Type B pancreatic cell (in vitro differentiated cells): ENCODE data around the gene IGSF8. TPM values are rescaled to one million over a fixed set of nuclear protein-coding genes. Genes with fewer than 3 reads are reported as not detected.

ENCODE experiments used
- DNase-seq: peaks from one replicate; pipeline ENCODE4 v3.0.0; 2021; ENCODE audit warnings: mixed read lengths; ENCODE audit not compliant: unreplicated experiment; ENCODE audit errors: extremely low spot score
- H3K27ac Mint-ChIP-seq: 2 replicates; pipeline ENCODE4 v1.8.0; 2021; ENCODE audit warnings: mild to moderate bottlenecking, mixed read lengths
- H3K27me3 Mint-ChIP-seq: 2 replicates; pipeline ENCODE4 v1.8.0; 2021; ENCODE audit warnings: mixed read lengths
- H3K36me3 Mint-ChIP-seq: 2 replicates; pipeline ENCODE4 v1.8.0; 2021; ENCODE audit warnings: mixed read lengths
- H3K4me1 Mint-ChIP-seq: one replicate; pipeline ENCODE4 v1.8.0; 2021; ENCODE audit warnings: mixed read lengths; ENCODE audit not compliant: unreplicated experiment
- H3K4me3 Mint-ChIP-seq: 2 replicates; pipeline ENCODE4 v1.8.0; 2021; ENCODE audit warnings: mild to moderate bottlenecking, mixed read lengths
- H3K9me3 Mint-ChIP-seq: 2 replicates; pipeline ENCODE4 v1.8.0; 2021; ENCODE audit warnings: mixed read lengths
- CTCF ChIP-seq: fragments of 200-600 bp; sonication (generic); conservative IDR thresholded peaks from 2 replicates; pipeline ENCODE4 v1.5.0; 2021; ENCODE audit warnings: antibody characterized with exemption, mild to moderate bottlenecking
- total RNA-seq: library from RNA; stranded (reverse); gene quantifications from 2 replicates; pipeline ENCODE4 v1.2.1, GENCODE V29; 2021; ENCODE audit warnings: low replicate concordance

The IGSF8 gene
- total RNA-seq, 1 donor from 2014 or later: 27.7 TPM

GRCh38 chr1:160096274-160097116 is 1.9 kb downstream of the IGSF8 start:
- Mint-ChIP-seq H3K27me3 (no peaks in the 10 kb centered on the region), H3K36me3 (no peaks in the 10 kb centered on the region), H3K27ac (peak overlapping the region; percentile 57), H3K4me1 (peaks cover 26% of the 10 kb centered on the region), H3K9me3 (no peaks in the 10 kb centered on the region), H3K4me3 (peak overlapping the region; percentile 88)
- TF ChIP-seq CTCF: no peak
- DNase-seq: no peak

DNA sequence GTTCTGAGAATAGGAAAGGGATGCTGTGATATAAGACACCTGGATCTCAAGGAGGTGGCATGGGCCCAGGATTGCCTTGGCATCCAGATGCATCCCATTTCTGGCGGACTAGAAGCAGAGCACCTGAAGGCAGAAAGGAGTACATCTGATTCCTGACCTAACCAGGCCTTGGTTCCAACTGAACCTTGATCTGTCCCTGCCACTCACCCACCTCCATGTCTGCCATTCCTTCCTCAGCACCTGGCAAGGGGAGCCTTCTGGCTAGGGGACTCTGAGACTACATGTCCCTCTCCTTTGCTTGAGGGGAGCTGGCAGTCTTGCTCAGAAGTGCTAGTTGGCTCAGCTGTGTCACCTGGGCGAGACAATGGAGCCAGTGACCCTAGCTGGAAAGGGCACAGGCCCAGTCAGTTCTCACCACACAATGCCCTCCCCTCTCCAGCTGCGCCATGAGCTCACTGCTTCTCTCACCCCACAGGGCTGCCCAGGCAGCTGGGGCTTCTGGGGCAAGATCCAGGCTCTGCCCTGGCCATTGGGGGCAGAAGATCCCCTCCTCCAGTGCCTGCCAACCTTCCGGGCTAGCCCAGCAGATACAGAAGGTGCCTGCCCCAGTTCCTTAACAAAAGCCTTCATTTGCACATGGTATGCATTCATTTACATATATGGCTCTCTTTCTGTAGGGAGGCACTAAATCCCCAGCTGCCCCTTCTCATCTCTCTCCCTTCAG is 2.9 kb downstream of the IGSF8 start:
- Mint-ChIP-seq H3K9me3 (no peaks in the 10 kb centered on the region), H3K27ac (peak overlapping the region; percentile 25), H3K36me3 (no peaks in the 10 kb centered on the region), H3K4me1 (peaks cover 22% of the 10 kb centered on the region), H3K4me3 (peak overlapping the region; percentile 60), H3K27me3 (no peaks in the 10 kb centered on the region)
- TF ChIP-seq CTCF: no peak
- no peak for DNase-seq

- H3K9me3 Mint-ChIP-seq: no peaks in the 10 kb centered on the region
Measured at GRCh38 chr1:160094806-160095205, 3.6 kb downstream of the IGSF8 start.

DNA sequence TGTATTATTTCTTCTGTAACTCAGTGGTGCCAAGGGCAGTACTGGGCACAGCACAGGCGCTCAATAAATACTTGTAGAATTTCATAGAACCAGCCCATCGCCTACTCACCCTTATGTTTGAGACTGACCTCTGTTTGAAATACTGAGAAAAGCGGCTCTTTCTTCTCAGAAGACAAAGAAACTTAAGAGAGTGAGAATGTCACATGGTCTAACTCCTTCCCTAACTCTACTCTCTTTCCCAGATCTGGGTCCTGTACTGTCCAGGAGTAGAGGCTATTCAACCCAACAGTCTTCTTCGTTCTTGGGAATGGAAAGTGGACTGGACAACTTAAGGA is 4.2 kb downstream of the IGSF8 start:
- Mint-ChIP-seq H3K4me1 (peaks cover 19% of the 10 kb centered on the region), H3K27me3 (no peaks in the 10 kb centered on the region), H3K27ac (no peak overlapping the region), H3K36me3 (no peaks in the 10 kb centered on the region), H3K9me3 (no peaks in the 10 kb centered on the region), H3K4me3 (no peak overlapping the region)
- no peak for DNase-seq
- TF ChIP-seq CTCF: no peak

More at GRCh38 chr1:160094806-160095205, 3.6 kb downstream of the IGSF8 start:
- H3K36me3 Mint-ChIP-seq: no peaks in the 10 kb centered on the region
- TF ChIP-seq CTCF: no peak
- H3K27me3 Mint-ChIP-seq: no peaks in the 10 kb centered on the region
- DNase-seq: no peak
- no peak overlapping the region for H3K4me3 Mint-ChIP-seq
- no peak overlapping the region for H3K27ac Mint-ChIP-seq
- H3K4me1 Mint-ChIP-seq: peaks cover 23% of the 10 kb centered on the region

GRCh38 chr1:160093624-160094290 is 4.7 kb downstream of the IGSF8 start:
- H3K4me3 Mint-ChIP-seq: no peak overlapping the region
- DNase-seq: no peak
- TF ChIP-seq CTCF: no peak
- no peaks in the 10 kb centered on the region for H3K36me3 Mint-ChIP-seq
- no peaks in the 10 kb centered on the region for H3K9me3 Mint-ChIP-seq
- no peak overlapping the region for H3K27ac Mint-ChIP-seq
- H3K4me1 Mint-ChIP-seq: peaks cover 17% of the 10 kb centered on the region
- H3K27me3 Mint-ChIP-seq: no peaks in the 10 kb centered on the region
